GM19193 (cell line): ENCODE results near the gene NPFFR2.

Experiments used
- POLR2A ChIP-seq: IDR thresholded peaks from 4 replicates; pipeline ENCODE4 v1.6.1; 2011; ENCODE audit not compliant: insufficient read depth, insufficient read length; ENCODE audit errors: extremely low read depth

Gene NPFFR2

DNA sequence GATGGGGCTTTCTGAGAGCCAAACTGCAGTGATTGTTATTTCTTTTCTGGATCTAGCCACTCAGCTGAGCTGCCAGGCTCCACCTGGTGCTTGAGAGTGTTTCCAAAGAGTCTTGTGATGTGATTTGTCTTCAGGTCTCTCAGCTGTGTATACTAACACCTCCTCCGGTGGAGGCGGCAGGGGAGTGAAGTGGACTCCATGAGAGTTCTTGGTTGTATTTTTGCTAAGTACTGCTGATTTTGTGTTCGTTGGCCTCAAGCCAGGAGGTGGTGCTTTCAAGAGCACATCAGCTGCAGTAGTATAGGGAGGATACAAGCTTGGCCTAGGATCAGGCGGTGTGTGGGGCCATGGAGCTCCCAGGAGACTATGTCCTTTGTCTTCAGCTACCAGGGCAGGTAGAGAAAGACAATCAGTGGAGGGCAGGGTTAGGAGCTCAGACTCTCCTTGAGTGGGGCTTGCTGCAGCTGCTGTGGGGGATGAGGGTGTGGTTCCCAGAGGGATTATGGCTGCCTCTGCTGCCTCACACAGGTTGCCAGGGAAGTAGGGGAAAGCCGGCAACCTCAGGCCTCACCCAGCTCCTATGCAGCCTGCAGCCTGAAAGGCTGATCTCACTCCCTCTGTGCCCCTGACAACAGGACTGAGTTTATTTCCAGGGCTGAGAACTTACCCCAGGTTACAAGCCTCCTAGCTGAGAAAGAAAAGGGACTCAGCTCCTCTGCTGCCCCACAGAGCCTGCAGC, 62.4 kb downstream of the NPFFR2 start:
- TF ChIP-seq POLR2A = no peak

DNA sequence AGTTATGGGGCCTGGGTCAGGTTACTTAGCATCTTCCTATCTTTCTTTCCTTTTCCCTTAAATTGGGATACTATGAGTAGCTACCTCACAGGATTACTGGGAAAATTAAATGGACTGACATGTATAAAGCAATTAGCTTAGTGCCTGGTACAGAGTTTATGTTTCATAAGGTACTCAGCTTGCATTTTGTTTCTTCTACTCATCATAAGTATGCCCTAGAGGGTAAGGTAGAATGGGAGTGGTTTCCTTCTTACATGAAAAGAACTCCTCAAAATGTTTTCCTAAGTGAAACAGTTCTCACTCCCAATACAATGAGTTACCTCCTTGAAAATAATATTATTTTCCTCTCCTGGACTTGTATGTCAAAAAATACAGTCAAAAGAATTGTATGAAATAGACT, 75.7 kb downstream of the NPFFR2 start:
- no peak for TF ChIP-seq POLR2A

DNA sequence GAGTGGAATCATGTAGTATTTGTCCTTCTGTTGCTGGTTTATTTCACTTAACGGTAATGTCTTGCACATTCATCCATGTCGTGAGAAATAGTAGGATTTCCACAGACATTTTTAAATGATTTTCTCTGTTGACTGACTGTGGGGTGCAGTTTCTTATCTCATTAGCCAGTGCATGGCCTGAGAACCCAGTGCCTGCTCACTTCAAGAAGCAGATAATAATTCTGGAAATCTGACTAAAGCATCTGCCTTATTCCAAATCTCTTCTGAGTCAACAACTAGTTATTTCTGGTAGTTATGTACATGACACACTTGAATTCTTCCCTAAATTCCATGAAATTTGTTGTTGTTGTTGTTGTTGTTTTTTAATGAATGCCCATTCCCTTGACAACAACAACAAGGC, 77.6 kb downstream of the NPFFR2 start:
- TF ChIP-seq POLR2A = no peak

DNA sequence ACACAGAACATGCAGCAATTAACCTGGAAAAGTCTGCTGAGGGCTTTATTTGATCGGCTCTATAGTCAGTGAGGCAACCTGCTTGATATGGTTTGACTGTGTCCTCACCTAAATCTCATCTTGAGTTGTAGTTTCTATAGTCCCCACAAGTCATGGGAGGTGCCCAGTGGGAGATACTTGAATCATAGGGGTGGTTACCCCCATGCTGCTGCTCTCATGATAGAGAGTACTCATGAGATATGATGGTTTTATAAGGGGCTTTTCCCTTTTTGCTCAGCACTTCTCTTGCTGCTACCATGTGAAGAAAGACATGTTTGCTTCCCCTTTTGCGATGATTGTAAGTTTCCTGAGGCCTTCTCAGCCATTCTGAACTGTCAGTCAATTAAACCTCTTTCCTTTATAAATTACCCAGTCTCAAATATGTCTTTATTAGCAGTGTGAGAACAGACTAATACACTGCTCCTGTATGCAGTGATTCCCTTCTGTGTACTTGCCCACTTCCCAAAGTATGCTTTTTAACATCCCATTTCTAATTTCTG, 78.2 kb downstream of the NPFFR2 start:
- no peak for TF ChIP-seq POLR2A

DNA sequence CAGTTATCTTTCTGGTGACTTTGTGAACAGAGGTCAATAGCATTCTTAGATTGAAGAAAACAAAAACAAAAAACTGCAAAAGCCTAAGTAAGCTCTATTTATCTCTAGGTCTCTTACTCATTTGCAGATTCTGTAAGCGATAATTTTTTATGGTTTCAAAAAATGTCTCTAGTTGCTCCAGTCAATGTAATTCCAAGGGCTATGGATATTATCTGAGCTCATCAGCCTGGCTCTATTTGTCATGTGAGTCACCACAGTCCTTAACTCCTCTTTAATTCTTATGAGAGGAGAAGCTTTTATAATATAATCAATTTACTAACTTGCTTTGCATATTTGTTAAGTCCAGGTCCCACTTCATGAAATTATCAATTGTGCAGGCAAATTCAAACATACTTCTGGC, 79.1 kb downstream of the NPFFR2 start:
- no peak for TF ChIP-seq POLR2A

DNA sequence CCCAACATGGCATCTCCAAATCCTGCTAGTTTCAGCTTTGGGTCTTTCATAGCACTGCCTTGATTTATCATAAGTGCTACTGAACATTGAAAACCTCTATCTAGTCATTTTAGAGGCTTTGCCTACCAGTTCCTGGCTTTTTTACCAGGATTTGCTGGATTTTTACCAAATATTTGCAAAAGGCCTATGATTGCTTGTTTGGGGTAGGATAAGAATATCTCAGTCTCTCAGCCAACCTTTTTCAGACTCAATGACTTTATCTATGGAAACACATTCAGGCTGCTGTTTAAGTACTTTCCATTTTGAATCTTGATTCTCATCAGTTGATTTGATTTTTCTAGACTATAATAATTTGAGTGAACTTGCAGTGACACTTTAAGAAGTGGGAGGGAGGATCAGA, 80.1 kb downstream of the NPFFR2 start:
- no peak for TF ChIP-seq POLR2A

DNA sequence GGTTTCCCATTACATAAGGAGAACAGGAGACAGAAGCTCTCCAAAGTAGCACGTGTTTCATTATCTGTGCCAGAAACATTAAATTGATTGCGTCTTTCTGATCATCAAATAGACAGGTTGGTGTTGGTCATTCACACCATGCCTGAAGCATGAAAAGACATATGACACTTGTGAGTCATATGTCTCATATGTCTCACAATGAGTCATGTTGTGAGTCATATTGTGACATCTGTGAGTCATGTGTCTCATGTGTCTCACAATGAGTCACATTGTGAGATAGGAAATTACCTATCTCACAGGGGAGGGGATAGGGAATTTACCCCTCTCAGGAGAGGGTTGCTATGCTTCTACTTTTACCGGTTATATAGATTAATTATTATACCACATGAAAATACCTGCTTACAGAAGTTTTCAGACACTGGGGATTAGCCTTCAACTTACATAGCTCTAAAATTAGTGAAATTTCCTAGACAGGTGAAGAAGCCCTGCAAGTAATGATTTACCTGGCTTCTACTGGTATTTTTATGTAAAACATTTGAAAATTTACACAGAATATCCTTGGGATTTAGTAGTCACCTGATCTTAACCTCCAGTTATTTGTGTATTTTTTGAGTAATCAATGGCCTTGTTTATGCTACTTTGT, 80.8 kb downstream of the NPFFR2 start:
- no peak for TF ChIP-seq POLR2A

DNA sequence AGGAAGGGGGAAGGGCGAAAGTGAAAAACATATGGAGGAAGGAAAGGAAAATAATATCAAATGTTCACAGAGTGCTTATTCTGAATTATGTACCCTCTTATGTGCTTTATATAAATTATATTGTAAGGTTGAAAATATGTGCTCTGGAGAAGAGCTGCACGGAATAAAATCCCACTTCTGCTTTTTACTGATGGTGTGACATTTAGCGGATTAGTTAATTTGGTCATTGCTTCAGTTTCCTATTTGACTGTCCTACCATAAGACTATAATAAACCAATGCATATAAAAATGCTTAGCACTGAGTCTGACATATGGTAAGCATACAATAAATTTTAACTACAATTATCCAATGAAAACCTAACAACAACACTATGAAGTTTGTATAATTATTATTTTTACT, 86.2 kb downstream of the NPFFR2 start:
- no peak for TF ChIP-seq POLR2A

DNA sequence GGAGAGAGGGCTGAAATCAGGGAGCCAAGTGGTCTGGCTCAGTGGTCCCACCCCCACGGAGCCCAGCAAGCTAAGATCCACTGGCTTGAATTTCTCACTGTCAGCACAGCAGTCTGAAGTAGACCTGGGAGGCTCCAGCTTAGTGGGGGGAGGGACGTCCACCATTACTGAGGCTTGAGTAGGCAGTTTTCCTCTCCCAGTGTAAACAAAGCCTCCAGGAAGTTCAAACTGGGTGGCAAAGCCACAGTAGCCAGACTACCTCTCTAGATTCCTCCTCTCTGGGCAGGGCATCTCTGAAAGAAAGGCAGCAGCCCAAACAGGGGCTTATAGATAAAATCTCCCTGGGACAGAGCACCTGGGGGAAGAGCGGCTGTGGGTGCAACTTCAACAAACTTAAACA, 88.1 kb downstream of the NPFFR2 start:
- no peak for TF ChIP-seq POLR2A

DNA sequence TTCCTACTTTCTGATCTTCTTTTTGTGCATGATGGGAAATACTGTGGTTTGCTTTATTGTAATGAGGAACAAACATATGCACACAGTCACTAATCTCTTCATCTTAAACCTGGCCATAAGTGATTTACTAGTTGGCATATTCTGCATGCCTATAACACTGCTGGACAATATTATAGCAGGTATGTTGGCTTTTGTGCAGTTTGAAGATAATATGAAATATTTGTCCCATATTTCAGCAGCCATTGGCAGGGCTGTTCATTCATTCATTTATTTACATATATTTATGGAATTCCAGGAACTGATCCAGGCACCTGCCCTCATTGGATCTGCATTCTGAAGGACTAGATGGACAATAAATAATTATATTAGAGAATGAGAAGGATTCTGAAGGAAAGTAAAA, 96.9 kb downstream of the NPFFR2 start:
- no peak for TF ChIP-seq POLR2A

DNA sequence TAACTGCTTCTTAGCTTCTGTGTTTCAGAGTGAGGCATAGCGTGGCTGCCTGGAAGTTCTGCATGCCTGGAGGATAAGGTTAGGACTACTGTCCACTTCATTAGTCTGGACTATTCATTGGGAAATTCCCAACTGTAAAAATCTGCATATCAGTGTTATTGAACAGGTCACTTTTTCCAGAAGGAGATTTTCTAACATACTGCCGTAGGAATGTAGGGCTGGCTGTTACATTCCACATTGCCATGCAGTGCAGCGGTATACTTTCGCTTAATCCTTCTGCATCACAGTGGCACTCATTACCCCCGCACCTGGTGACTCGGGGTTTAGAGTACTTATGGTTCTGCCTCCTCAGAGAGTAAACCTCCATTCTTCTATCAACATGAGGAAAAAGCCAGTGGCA, 104.6 kb downstream of the NPFFR2 start:
- TF ChIP-seq POLR2A = no peak

DNA sequence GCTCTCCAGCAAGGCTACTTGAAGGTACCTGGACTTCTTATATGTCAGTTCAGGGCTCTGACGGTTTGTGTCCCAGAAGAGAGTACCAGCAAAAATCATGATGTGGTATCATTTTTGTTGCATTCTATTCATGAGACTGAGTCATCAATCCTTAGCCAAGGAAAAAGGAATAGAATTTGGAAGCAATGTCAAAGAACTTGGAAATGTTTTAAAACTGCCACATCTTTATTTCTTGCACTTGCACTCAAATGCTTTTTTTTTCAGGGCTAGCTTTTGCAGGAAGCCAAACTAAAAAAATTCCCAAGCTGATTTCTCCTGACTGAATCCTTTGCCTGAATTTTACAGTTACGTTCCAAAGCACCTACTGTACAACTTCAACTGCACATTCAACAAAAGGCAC, 112.4 kb downstream of the NPFFR2 start:
- no peak for TF ChIP-seq POLR2A

DNA sequence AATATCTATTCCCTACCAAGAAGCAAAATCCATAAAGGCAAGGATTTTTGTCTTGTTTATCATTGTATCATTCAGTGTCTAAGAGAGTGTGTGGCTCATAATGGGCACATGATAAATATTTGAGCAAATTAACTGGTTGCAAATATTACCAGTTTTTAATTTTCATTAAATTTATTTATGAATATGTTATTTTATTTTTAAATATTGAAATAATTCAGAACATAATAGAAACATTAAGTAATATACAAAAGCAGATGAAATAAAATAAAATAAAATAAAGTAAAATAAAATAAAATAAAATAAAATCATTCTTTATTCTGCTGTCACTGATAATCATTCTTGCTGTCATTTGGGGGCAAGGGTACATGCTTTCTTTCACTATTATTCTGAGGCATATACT, 120.9 kb downstream of the NPFFR2 start:
- TF ChIP-seq POLR2A = no peak

DNA sequence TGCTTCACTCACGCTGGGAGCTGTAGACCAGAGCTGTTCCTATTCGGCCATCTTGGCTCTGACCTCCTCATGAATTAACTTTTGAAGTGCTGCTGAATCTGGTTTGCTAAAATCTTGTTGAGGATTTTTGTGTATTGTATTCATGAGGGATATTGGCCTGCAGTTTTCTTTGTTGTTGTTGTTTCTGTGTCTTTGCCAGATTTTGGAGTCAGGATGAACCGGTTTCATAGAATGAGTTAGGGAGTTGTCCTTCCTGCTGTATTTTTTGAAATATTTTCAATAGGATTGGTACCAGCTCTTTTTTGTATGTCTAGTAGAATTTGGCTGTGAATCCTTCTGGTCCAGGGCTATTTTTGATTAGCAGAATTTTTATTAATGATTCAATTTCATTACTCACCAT, 138.1 kb downstream of the NPFFR2 start:
- TF ChIP-seq POLR2A = no peak

DNA sequence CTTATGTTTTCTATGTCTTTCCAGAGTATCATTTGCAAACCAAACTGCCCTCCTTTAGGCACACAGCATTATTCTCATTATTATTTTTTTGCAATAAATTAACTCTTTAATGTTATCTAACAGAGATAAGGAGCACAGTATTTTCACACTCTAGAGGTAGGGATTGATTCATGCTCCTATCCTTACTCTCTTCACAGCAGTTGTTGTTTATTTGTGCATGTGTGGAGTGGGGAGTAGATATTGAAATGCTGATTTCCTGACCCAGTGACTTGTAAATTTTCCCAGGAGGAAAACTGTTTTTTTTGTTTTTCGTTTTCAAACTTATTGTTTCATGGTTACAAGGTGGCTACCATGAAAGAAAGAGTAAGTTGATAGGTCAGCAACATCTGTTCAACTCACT, 140.0 kb downstream of the NPFFR2 start:
- TF ChIP-seq POLR2A = no peak

DNA sequence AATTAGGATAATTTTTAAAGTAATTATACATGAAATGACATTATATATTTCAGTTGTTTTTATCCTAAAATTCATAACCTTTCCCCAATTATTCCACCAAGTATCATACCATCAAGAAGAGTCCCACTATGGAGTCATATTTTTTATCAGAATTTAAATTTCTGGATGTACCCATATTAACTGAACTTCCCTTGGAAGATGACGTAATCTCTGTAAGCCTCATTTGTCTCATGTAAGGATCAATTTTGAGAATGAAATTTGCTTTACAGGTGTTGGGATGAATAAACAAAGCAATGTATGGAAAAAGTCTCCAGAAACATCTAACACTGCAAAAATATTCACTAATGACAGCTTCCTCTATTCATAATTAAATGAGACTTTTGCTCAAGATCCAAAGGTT, 147.5 kb downstream of the NPFFR2 start:
- TF ChIP-seq POLR2A = no peak
